Vagina (tissue), 2 donors: ENCODE measurements around the gene TSPAN14. TPM values are rescaled to one million over a fixed set of nuclear protein-coding genes. Genes with fewer than 3 reads are reported as not detected.

ENCODE experiments used
- DNase-seq, 2 donors: peaks; one replicate each; pipeline ENCODE4 v3.0.0-alpha.2; 2017; ENCODE audit errors: extremely low spot score in 2 of 2
- H3K27ac ChIP-seq: fragments of 200-600 bp; sonication (generic); one replicate; pipeline ENCODE4 v1.5.1; 2019
- H3K27me3 ChIP-seq: fragments of 200-600 bp; sonication (generic); one replicate; pipeline ENCODE4 v1.5.1; 2019
- H3K36me3 ChIP-seq, 2 donors: fragments of 200-600 bp; sonication (generic); one replicate each; pipeline ENCODE4 v1.5.1; 2017 to 2019
- H3K4me1 ChIP-seq: fragments of 200-600 bp; sonication (generic); one replicate; pipeline ENCODE4 v1.5.1; 2019
- H3K4me3 ChIP-seq, 2 donors: fragments of 200-600 bp; sonication (generic); 1 replicate in 1 of 2; 2 replicates in 1 of 2; pipeline ENCODE4 v1.5.1; 2016 to 2019
- H3K9me3 ChIP-seq: fragments of 200-600 bp; sonication (generic); one replicate; pipeline ENCODE4 v1.5.1; 2019
- POLR2A ChIP-seq, 2 donors: fragments of 450-650 bp; IDR thresholded peaks; one replicate each; pipeline ENCODE4 v1.6.1; 2017; ENCODE audit warnings: antibody characterized with exemption in 2 of 2, mild to moderate bottlenecking in 2 of 2, moderate library complexity in 2 of 2
- POLR2AphosphoS5 ChIP-seq, 2 donors: sonication (generic); formaldehyde crosslinking; IDR thresholded peaks; one replicate each; pipeline ENCODE4 v1.9.0; 2017; ENCODE audit warnings: antibody characterized with exemption in 2 of 2, mild to moderate bottlenecking in 2 of 2, low read depth in 1 of 2; ENCODE audit not compliant: insufficient read depth in 1 of 2
- intact Hi-C: fragments of 100-400 bp; cut with DNase I; formaldehyde crosslinking; loops from one replicate; pipeline ENCODE4 v1.15.1; 2023
- total RNA-seq: library from RNA; depleted of rRNA; stranded (reverse); fragments of >200 nt; gene quantifications from one replicate; pipeline ENCODE4 v1.2.3, GENCODE V29; 2016
- TF ChIP-seq, protein P1 (sequence below), 3 experiments: fragments of 450-650 bp in 2 of 3; fragments of 200-600 bp in 1 of 3; sonication (generic) in 1 of 3; IDR thresholded peaks; one replicate each; pipeline ENCODE4 v1.5.1; 2017 to 2019; ENCODE audit warnings: antibody characterized with exemption in 3 of 3, mild to moderate bottlenecking in 2 of 3, moderate library complexity in 2 of 3

The TSPAN14 gene
- total RNA-seq, 1 donor from 2014 or later, result 98.0 TPM

GRCh38 chr10:80470266-80470665, 16.2 kb downstream of the TSPAN14 start:
- peaks cover 0 to 15% of the 10 kb centered on the region in 2 donors for H3K36me3 ChIP-seq
- intact Hi-C loops, result no loop called here
- peaks cover 100% of the 10 kb centered on the region for H3K4me1 ChIP-seq
- no peaks in the 10 kb centered on the region for H3K9me3 ChIP-seq
- no peaks in the 10 kb centered on the region for H3K27me3 ChIP-seq
- TF ChIP-seq POLR2AphosphoS5 (IDR thresholded peaks at IDR 0.05; ENCODE audit: insufficient read depth in 1 of 2, low read depth in 1 of 2) (no peak), POLR2A (IDR thresholded peaks at IDR 0.05) (no peak)
- TF ChIP-seq, protein P1, sequence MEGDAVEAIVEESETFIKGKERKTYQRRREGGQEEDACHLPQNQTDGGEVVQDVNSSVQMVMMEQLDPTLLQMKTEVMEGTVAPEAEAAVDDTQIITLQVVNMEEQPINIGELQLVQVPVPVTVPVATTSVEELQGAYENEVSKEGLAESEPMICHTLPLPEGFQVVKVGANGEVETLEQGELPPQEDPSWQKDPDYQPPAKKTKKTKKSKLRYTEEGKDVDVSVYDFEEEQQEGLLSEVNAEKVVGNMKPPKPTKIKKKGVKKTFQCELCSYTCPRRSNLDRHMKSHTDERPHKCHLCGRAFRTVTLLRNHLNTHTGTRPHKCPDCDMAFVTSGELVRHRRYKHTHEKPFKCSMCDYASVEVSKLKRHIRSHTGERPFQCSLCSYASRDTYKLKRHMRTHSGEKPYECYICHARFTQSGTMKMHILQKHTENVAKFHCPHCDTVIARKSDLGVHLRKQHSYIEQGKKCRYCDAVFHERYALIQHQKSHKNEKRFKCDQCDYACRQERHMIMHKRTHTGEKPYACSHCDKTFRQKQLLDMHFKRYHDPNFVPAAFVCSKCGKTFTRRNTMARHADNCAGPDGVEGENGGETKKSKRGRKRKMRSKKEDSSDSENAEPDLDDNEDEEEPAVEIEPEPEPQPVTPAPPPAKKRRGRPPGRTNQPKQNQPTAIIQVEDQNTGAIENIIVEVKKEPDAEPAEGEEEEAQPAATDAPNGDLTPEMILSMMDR (IDR thresholded peaks at IDR 0.05), result no peak
- no peak overlapping the region for H3K4me3 ChIP-seq
- no peak for DNase-seq
- H3K27ac ChIP-seq, result peak overlapping the region; percentile 89

DNA sequence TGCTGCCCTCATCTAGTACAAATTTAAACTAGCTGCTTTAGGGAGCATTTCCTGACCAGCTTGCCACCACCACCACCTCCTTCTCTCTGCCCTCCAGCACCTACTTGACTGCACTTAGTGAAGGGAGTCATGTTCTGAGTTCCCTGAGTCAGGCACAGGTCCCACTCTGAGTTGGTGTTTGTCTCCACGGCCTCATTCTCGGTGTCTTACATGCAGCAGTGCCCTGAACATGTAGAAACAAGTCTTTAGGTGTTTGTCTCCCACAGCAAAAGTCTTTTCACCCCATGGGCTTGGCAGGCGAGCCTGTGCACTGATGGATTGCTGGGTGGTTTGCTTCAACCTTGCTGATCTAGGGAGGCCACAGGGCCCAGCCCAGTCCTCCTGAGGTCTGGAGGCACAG, 16.9 kb downstream of the TSPAN14 start:
- DNase-seq, result no peak
- Histone ChIP-seq H3K9me3 (no peaks in the 10 kb centered on the region), H3K36me3 (peaks cover 0 to 15% of the 10 kb centered on the region in 2 donors), H3K27ac (peak overlapping the region; percentile 89), H3K27me3 (no peaks in the 10 kb centered on the region), H3K4me3 (no peak overlapping the region), H3K4me1 (peaks cover 100% of the 10 kb centered on the region)
- TF ChIP-seq POLR2A (IDR thresholded peaks at IDR 0.05) (no peak), POLR2AphosphoS5 (IDR thresholded peaks at IDR 0.05; ENCODE audit: insufficient read depth in 1 of 2, low read depth in 1 of 2) (no peak)
- TF ChIP-seq, protein P1 (IDR thresholded peaks at IDR 0.05), result no peak
- intact Hi-C loops, result no loop called here

GRCh38 chr10:80471715-80472233, 17.7 kb downstream of the TSPAN14 start:
- Histone ChIP-seq H3K4me1 (peaks cover 94% of the 10 kb centered on the region), H3K27ac (peak overlapping the region; percentile 89), H3K36me3 (peaks cover 0 to 15% of the 10 kb centered on the region in 2 donors), H3K27me3 (no peaks in the 10 kb centered on the region), H3K9me3 (no peaks in the 10 kb centered on the region), H3K4me3 (no peak overlapping the region)
- no peak for DNase-seq
- TF ChIP-seq POLR2AphosphoS5 (IDR thresholded peaks at IDR 0.05; ENCODE audit: insufficient read depth in 1 of 2, low read depth in 1 of 2) (no peak), POLR2A (IDR thresholded peaks at IDR 0.05) (no peak)
- TF ChIP-seq, protein P1 (IDR thresholded peaks at IDR 0.05), result no peak
- intact Hi-C loops, result no loop called here

DNA sequence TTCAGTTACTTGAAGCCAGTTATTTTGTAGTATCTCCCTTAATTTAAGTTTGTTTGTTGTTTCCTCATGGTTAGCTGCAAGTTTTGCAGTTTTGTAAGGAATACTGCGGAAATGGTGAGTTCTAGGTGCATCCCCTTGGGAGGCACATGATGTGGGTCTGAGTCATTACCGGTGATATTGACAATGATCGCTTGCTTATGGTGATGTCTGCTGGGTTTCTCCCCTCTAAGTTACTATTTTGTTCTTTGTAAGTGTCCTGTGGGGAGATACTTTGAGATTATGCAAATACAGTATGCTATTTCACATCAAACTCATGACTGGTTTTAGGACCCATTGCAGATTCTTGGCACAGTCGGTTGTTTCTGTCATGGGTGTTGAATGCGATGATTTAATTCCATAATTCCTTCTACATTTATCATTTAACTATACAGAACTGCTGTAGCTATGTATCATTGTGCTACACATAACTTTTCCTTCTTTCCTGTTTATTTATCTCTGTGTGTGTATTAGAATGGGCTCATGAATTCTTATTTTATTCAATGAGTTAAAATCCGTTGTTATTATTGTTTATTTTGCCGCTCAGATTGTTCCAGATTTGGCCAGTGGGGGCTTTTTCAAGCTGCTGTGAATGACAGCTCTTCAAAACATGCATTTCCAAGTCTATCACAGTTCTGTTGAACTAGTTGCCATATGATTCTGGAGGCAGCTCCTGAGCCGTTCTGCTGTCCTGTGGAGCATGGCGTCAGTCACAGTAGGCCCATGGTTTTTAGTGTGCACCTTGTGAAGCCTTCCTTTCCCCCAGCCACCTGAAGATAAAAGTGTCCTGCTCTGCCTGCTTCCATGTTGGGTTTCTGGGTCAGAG, 18.4 kb downstream of the TSPAN14 start:
- peaks cover 0 to 15% of the 10 kb centered on the region in 2 donors for H3K36me3 ChIP-seq
- peaks cover 94% of the 10 kb centered on the region for H3K4me1 ChIP-seq
- no peak for TF ChIP-seq POLR2A (IDR thresholded peaks at IDR 0.05)
- H3K27ac ChIP-seq, result peak overlapping the region; percentile 89
- intact Hi-C loops, result no loop called here
- no peaks in the 10 kb centered on the region for H3K27me3 ChIP-seq
- no peak for DNase-seq
- no peak overlapping the region for H3K4me3 ChIP-seq
- no peaks in the 10 kb centered on the region for H3K9me3 ChIP-seq

DNA sequence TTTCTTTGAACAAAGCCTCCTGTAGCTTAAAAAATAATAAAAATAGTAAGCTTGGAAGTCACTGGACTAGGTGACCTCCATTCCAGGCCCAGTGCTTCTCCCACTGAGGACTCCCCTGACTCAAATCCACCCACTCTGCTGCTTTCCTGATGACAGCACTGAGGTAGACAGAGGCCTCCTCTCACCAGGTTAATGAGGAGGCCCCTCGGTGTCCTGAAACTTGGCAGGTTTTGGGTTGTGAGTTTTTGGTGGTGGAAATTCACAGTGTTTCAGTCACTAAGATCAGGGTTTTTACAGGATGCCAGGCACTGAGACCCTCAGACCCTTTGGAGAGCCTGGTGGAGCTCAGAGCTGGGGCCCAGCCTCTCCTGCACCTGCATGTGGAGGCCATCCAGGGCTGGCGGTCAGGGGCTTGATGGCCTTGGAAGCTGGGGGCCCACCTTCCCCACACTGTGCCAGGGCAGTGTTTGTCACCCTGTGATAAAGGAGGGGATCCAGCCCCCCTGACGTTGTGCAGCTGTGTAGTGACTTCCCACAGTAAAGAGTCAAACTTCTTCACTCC, 19.1 kb downstream of the TSPAN14 start:
- Histone ChIP-seq H3K36me3 (peaks cover 0 to 18% of the 10 kb centered on the region in 2 donors), H3K27me3 (no peaks in the 10 kb centered on the region), H3K9me3 (no peaks in the 10 kb centered on the region), H3K4me3 (no peak overlapping the region), H3K4me1 (peaks cover 90% of the 10 kb centered on the region), H3K27ac (peak overlapping the region; percentile 89)
- no peak for DNase-seq
- TF ChIP-seq POLR2A (IDR thresholded peaks at IDR 0.05) (no peak), POLR2AphosphoS5 (IDR thresholded peaks at IDR 0.05; ENCODE audit: insufficient read depth in 1 of 2, low read depth in 1 of 2) (no peak)
- TF ChIP-seq, protein P1 (IDR thresholded peaks at IDR 0.05), result no peak
- intact Hi-C loops, result no loop called here
